Erythroblast (primary cell): ENCODE measurements around the gene AVEN.

Experiments
- GATA1 ChIP-seq: IDR thresholded peaks from 2 replicates; pipeline ENCODE4 v1.6.1; 2011; ENCODE audit warnings: low read depth, mild to moderate bottlenecking, control low read depth, low read length, moderate library complexity
- POLR2A ChIP-seq: IDR thresholded peaks from 2 replicates; pipeline ENCODE4 v1.6.1; 2011; ENCODE audit warnings: mild to moderate bottlenecking, low read length

DNA sequence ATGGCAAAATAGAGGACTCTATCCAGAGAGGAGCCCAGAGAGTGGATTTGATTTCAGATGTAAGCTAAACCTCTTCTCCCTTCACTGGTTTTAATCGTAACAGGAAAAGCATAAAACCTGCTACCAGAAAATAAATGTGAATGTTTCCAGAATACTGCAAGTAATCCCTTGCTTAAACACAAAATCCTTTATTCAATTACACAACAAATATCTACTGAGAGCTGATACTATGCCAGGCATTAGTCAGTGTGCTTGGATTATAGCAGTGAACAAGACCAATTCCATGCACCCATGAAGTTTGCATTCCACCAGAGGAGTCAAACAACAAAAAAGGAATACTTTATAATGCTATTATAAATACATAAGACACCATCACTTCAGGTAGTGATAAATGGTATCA lies 15.1 kb downstream of the AVEN start:
- no peak for TF ChIP-seq POLR2A
- TF ChIP-seq GATA1: no peak
